DMS53 (cell line): ENCODE results near the gene JUN.
A peak's percentile ranks its signal among the peaks of the same experiment; 100 is the strongest.

Source experiments
- DNase-seq: peaks from one replicate; lab custom pipeline; 2025; lab: John Stamatoyannopoulos, UW

Gene JUN

GRCh38 chr1:58783993-58784757, at the start of gene JUN:
JUN (minus strand) TSS chr1:58784047; CDS start chr1:58783070, 977 bp downstream.
- peak; percentile 100 for DNase-seq

- no peak for DNase-seq
Observed at GRCh38 chr1:58833166-58833565, 49.3 kb upstream of the JUN start.

GRCh38 chr1:58830291-58830690, 46.4 kb upstream of the JUN start:
- DNase-seq = no peak

GRCh38 chr1:58829866-58830265, 46.0 kb upstream of the JUN start:
- DNase-seq = no peak

GRCh38 chr1:58827298-58827697, 43.5 kb upstream of the JUN start:
- DNase-seq = no peak

GRCh38 chr1:58824753-58825389, 41.0 kb upstream of the JUN start:
- DNase-seq = no peak

GRCh38 chr1:58823481-58824010, 39.7 kb upstream of the JUN start:
- DNase-seq = peak; percentile 55

- DNase-seq = no peak
Observed at GRCh38 chr1:58821309-58821708, 37.5 kb upstream of the JUN start.

GRCh38 chr1:58818976-58819375, 35.1 kb upstream of the JUN start:
- DNase-seq = no peak

- DNase-seq = no peak
Observed at GRCh38 chr1:58818075-58818474, 34.2 kb upstream of the JUN start.

- no peak for DNase-seq
Observed at GRCh38 chr1:58816747-58817221, 32.9 kb upstream of the JUN start.

- DNase-seq = peak; percentile 98
Observed at GRCh38 chr1:58816072-58816746, 32.4 kb upstream of the JUN start.

GRCh38 chr1:58815686-58816071, 31.8 kb upstream of the JUN start:
- DNase-seq = peak; percentile 91

- peak; percentile 99 for DNase-seq
Observed at GRCh38 chr1:58815069-58815685, 31.3 kb upstream of the JUN start.

- peak; percentile 97 for DNase-seq
Observed at GRCh38 chr1:58814251-58815068, 30.6 kb upstream of the JUN start.

- peak; percentile 52 for DNase-seq
Observed at GRCh38 chr1:58813801-58814200, 30.0 kb upstream of the JUN start.

- DNase-seq = peak; percentile 45
Observed at GRCh38 chr1:58813361-58813760, 29.5 kb upstream of the JUN start.

GRCh38 chr1:58812926-58813325, 29.1 kb upstream of the JUN start:
- no peak for DNase-seq

- DNase-seq = no peak
Observed at GRCh38 chr1:58812468-58812867, 28.6 kb upstream of the JUN start.

- DNase-seq = no peak
Observed at GRCh38 chr1:58811303-58811702, 27.5 kb upstream of the JUN start.

- no peak for DNase-seq
Observed at GRCh38 chr1:58809325-58810010, 25.6 kb upstream of the JUN start.
